ENCODE results near the gene DSCAML1.

DSCAML1 gene

GRCh38 chr11:117528097-117528721, 268.8 kb downstream of the DSCAML1 start:
- H3K36me3 Mint-ChIP-seq (ENCODE audit: low read depth): no peaks in the 10 kb centered on the region
- H3K4me3 Mint-ChIP-seq: no peak overlapping the region
- no peaks in the 10 kb centered on the region for H3K9me3 Mint-ChIP-seq
- H3K27ac Mint-ChIP-seq: no peak overlapping the region
- no peaks in the 10 kb centered on the region for H3K4me1 Mint-ChIP-seq (ENCODE audit: low read depth)
- peaks cover 7% of the 10 kb centered on the region for H3K27me3 Mint-ChIP-seq (ENCODE audit: low read depth)

GRCh38 chr11:117527271-117527670, 269.7 kb downstream of the DSCAML1 start:
- Mint-ChIP-seq H3K9me3 (no peaks in the 10 kb centered on the region), H3K27ac (no peak overlapping the region), H3K27me3 (ENCODE audit: low read depth) (peaks cover 7% of the 10 kb centered on the region), H3K4me1 (ENCODE audit: low read depth) (no peaks in the 10 kb centered on the region), H3K36me3 (ENCODE audit: low read depth) (no peaks in the 10 kb centered on the region), H3K4me3 (no peak overlapping the region)

- H3K9me3 Mint-ChIP-seq: no peaks in the 10 kb centered on the region
- H3K4me3 Mint-ChIP-seq: no peak overlapping the region
- peaks cover 7% of the 10 kb centered on the region for H3K27me3 Mint-ChIP-seq (ENCODE audit: low read depth)
- H3K27ac Mint-ChIP-seq: no peak overlapping the region
- H3K4me1 Mint-ChIP-seq (ENCODE audit: low read depth): no peaks in the 10 kb centered on the region
- H3K36me3 Mint-ChIP-seq (ENCODE audit: low read depth): no peaks in the 10 kb centered on the region
Measured at GRCh38 chr11:117525866-117526542, 271.0 kb downstream of the DSCAML1 start.

- H3K9me3 Mint-ChIP-seq: no peaks in the 10 kb centered on the region
Measured at GRCh38 chr11:117524468-117525183, 272.4 kb downstream of the DSCAML1 start.

GRCh38 chr11:117523680-117524079, 273.3 kb downstream of the DSCAML1 start:
- H3K27me3 Mint-ChIP-seq (ENCODE audit: low read depth): peaks cover 8% of the 10 kb centered on the region

More at GRCh38 chr11:117524468-117525183, 272.4 kb downstream of the DSCAML1 start:
- no peak overlapping the region for H3K27ac Mint-ChIP-seq
- H3K27me3 Mint-ChIP-seq (ENCODE audit: low read depth): peaks cover 8% of the 10 kb centered on the region
- no peaks in the 10 kb centered on the region for H3K36me3 Mint-ChIP-seq (ENCODE audit: low read depth)
- no peaks in the 10 kb centered on the region for H3K4me1 Mint-ChIP-seq (ENCODE audit: low read depth)
- H3K4me3 Mint-ChIP-seq: no peak overlapping the region

GRCh38 chr11:117521974-117522373, 275.0 kb downstream of the DSCAML1 start:
- Mint-ChIP-seq H3K9me3 (no peaks in the 10 kb centered on the region), H3K36me3 (ENCODE audit: low read depth) (no peaks in the 10 kb centered on the region), H3K4me3 (no peak overlapping the region), H3K27ac (no peak overlapping the region), H3K4me1 (ENCODE audit: low read depth) (no peaks in the 10 kb centered on the region), H3K27me3 (ENCODE audit: low read depth) (peaks cover 4% of the 10 kb centered on the region)

More at GRCh38 chr11:117523680-117524079, 273.3 kb downstream of the DSCAML1 start:
- no peaks in the 10 kb centered on the region for H3K9me3 Mint-ChIP-seq
- no peaks in the 10 kb centered on the region for H3K4me1 Mint-ChIP-seq (ENCODE audit: low read depth)
- no peak overlapping the region for H3K4me3 Mint-ChIP-seq
- no peak overlapping the region for H3K27ac Mint-ChIP-seq
- no peaks in the 10 kb centered on the region for H3K36me3 Mint-ChIP-seq (ENCODE audit: low read depth)

- no peak overlapping the region for H3K4me3 Mint-ChIP-seq
- H3K27ac Mint-ChIP-seq: no peak overlapping the region
- no peaks in the 10 kb centered on the region for H3K36me3 Mint-ChIP-seq (ENCODE audit: low read depth)
- peaks cover 4% of the 10 kb centered on the region for H3K27me3 Mint-ChIP-seq (ENCODE audit: low read depth)
- no peaks in the 10 kb centered on the region for H3K9me3 Mint-ChIP-seq
- H3K4me1 Mint-ChIP-seq (ENCODE audit: low read depth): no peaks in the 10 kb centered on the region
Measured at GRCh38 chr11:117520966-117521365, 276.1 kb downstream of the DSCAML1 start.

- Mint-ChIP-seq H3K36me3 (ENCODE audit: low read depth) (no peaks in the 10 kb centered on the region), H3K9me3 (no peaks in the 10 kb centered on the region), H3K27ac (no peak overlapping the region), H3K4me3 (no peak overlapping the region), H3K4me1 (ENCODE audit: low read depth) (no peaks in the 10 kb centered on the region), H3K27me3 (ENCODE audit: low read depth) (peaks cover 4% of the 10 kb centered on the region)
Measured at GRCh38 chr11:117520201-117520600, 276.8 kb downstream of the DSCAML1 start.

GRCh38 chr11:117519590-117519989, 277.4 kb downstream of the DSCAML1 start:
- Mint-ChIP-seq H3K36me3 (ENCODE audit: low read depth) (no peaks in the 10 kb centered on the region), H3K9me3 (no peaks in the 10 kb centered on the region), H3K27me3 (ENCODE audit: low read depth) (peaks cover 4% of the 10 kb centered on the region), H3K4me1 (ENCODE audit: low read depth) (no peaks in the 10 kb centered on the region), H3K27ac (no peak overlapping the region), H3K4me3 (no peak overlapping the region)

- no peak overlapping the region for H3K4me3 Mint-ChIP-seq
- H3K27ac Mint-ChIP-seq: no peak overlapping the region
- peaks cover 4% of the 10 kb centered on the region for H3K27me3 Mint-ChIP-seq (ENCODE audit: low read depth)
- no peaks in the 10 kb centered on the region for H3K36me3 Mint-ChIP-seq (ENCODE audit: low read depth)
- H3K9me3 Mint-ChIP-seq: no peaks in the 10 kb centered on the region
- no peaks in the 10 kb centered on the region for H3K4me1 Mint-ChIP-seq (ENCODE audit: low read depth)
Measured at GRCh38 chr11:117519170-117519569, 277.8 kb downstream of the DSCAML1 start.

GRCh38 chr11:117518455-117518854, 278.6 kb downstream of the DSCAML1 start:
- H3K27ac Mint-ChIP-seq: no peak overlapping the region
- H3K4me3 Mint-ChIP-seq: no peak overlapping the region
- no peaks in the 10 kb centered on the region for H3K36me3 Mint-ChIP-seq (ENCODE audit: low read depth)
- H3K27me3 Mint-ChIP-seq (ENCODE audit: low read depth): peaks cover 4% of the 10 kb centered on the region
- no peaks in the 10 kb centered on the region for H3K9me3 Mint-ChIP-seq
- no peaks in the 10 kb centered on the region for H3K4me1 Mint-ChIP-seq (ENCODE audit: low read depth)

- no peaks in the 10 kb centered on the region for H3K4me1 Mint-ChIP-seq (ENCODE audit: low read depth)
- H3K27ac Mint-ChIP-seq: no peak overlapping the region
- H3K4me3 Mint-ChIP-seq: no peak overlapping the region
- H3K27me3 Mint-ChIP-seq (ENCODE audit: low read depth): peaks cover 4% of the 10 kb centered on the region
- no peaks in the 10 kb centered on the region for H3K9me3 Mint-ChIP-seq
- no peaks in the 10 kb centered on the region for H3K36me3 Mint-ChIP-seq (ENCODE audit: low read depth)
Measured at GRCh38 chr11:117517097-117517496, 279.9 kb downstream of the DSCAML1 start.

- Mint-ChIP-seq H3K27ac (no peak overlapping the region), H3K9me3 (no peaks in the 10 kb centered on the region), H3K27me3 (ENCODE audit: low read depth) (peaks cover 4% of the 10 kb centered on the region), H3K4me1 (ENCODE audit: low read depth) (no peaks in the 10 kb centered on the region), H3K36me3 (ENCODE audit: low read depth) (no peaks in the 10 kb centered on the region), H3K4me3 (no peak overlapping the region)
Measured at GRCh38 chr11:117515892-117516787, 280.9 kb downstream of the DSCAML1 start.

- H3K27me3 Mint-ChIP-seq (ENCODE audit: low read depth): no peaks in the 10 kb centered on the region
- no peaks in the 10 kb centered on the region for H3K9me3 Mint-ChIP-seq
- H3K4me1 Mint-ChIP-seq (ENCODE audit: low read depth): no peaks in the 10 kb centered on the region
- no peaks in the 10 kb centered on the region for H3K36me3 Mint-ChIP-seq (ENCODE audit: low read depth)
- no peak overlapping the region for H3K27ac Mint-ChIP-seq
- no peak overlapping the region for H3K4me3 Mint-ChIP-seq
Measured at GRCh38 chr11:117514256-117514655, 282.8 kb downstream of the DSCAML1 start.

All from T-helper 1 cell treated with Interleukin-12 subunit alpha and Interleukin-12 subunit beta and Interleukin-4 antibody, amounts not matched to agents 30 μg/mL and 1 μg/mL, for 36 hours (primary cell).